Stimulated activated CD4-positive, alpha-beta T cell treated with anti-CD3 and anti-CD28 coated beads, Interleukin-1b, Interleukin-23, amount 100 ng/mL, for 48 hours (primary cell): Measurements from ENCODE around the gene NTRK1.
A peak's percentile ranks its signal among the peaks of the same experiment; 100 is the strongest.

Source experiments
- DNase-seq: peaks from one replicate; pipeline ENCODE4 v3.0.0-alpha.2; 2020

Gene NTRK1

GRCh38 chr1:156860628-156861423 lies at the start of gene NTRK1:
Gene NTRK1 (plus strand): TSS chr1:156860865. CDS start chr1:156860935, 70 bp downstream.
- peak; percentile 32 for DNase-seq

DNA sequence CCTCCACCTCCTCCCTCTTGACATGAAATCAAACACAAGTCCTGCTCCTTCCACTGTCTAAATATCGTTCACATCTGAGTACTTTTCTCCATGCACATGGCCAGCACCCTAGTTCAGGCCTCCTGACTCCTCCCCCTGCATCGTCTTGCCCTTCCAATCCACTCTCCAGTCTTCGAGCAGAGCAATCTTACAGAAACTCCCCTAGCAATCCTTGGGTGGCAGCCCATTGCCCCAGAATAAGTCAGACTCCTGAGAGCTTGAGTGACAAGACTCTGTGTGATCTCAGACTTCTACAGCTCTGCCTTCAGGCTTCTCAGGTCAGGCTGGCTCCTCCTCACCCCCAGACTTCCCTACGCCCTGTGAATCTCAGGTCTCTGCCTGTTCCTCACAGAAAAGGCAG lies 49.5 kb upstream of the NTRK1 start:
- no peak for DNase-seq

- DNase-seq: no peak
Observed at GRCh38 chr1:156812293-156812990, 48.2 kb upstream of the NTRK1 start.

DNA sequence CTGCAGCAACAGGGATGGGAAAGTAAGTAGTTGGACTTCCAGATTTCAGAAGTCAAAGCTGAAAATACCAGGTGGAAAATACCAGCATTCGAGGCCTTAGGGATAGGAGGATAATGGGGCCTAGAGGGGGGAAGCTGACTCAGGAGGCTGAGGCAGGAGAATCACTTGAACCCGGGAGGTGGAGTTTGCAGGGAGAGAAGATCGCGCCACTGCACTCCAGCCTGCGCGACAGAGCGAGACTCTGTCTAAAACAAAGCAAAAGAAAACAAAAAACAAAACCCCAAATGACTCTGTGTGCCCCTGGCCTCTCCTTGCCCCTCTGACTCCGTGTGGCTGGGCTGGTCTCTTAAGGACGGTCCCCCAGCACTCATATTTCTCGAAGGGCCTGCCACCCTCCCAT lies 47.4 kb upstream of the NTRK1 start:
- no peak for DNase-seq

GRCh38 chr1:156813750-156814570 lies 46.7 kb upstream of the NTRK1 start:
- DNase-seq: peak; percentile 77

GRCh38 chr1:156814571-156815260 lies 45.9 kb upstream of the NTRK1 start:
- peak; percentile 57 for DNase-seq

DNA sequence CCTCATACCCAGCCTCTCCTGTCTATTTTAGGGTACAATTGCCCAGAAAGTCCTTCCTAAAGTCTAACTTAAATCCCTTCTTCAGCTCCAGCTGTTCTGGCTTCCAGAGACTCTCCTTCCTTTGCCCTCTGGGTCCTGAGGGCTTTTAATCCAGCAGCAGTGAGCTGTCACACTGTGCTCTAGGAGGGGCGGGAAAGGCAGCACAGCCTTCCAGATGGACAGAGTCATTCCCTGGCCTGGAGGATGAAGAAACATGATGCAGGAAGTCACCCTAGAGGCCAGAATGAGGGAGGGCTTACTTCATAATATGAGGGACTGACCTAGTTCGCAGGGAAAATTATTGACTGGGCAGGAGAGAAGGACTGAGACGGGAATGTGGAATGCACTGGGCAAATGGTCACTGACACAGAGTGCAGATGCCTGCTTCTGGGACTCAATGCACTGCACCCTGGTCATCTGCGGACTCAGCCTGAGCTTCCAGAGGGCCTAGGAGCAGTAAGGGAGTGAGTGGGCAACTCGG lies 45.3 kb upstream of the NTRK1 start:
- DNase-seq: no peak

GRCh38 chr1:156815961-156816422 lies 44.7 kb upstream of the NTRK1 start:
- DNase-seq: no peak

DNA sequence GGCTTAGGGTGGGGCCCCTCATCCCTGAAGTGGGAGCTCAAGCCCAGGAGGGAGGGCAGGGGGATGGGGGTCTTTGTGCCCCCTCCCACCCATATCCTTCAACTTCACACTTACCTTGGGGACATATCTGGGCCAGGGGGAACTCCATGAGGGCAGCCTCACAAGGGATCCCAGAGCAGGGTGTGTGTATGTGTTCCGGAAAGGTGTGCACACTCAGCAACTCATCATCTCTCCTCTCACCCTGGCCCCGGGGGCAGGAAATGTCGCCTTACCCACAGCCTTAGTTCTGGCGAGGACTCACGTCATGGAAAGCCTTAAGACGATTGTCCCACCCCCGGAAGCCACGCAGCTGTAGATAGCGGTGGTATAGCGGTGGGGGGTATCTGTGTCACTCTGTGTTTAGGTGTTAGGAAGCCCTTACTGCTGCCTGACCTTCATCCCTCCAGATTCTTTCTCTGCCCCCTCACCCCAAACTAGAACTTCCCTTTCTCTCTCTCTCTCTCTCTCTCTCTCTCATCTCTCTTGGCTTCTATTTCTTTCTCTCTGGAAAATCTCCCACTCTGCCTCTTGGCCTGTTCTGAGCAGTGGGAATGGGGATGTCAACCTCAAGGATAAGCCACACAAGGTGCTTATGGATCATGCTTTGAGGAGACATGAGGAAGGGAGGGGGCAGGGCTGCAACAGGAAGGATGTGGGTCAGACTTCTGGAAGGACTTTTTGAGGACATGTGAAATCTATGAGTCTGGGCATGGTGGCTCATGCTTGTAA lies 43.9 kb upstream of the NTRK1 start, which contains the start of gene SH2D2A:
Gene SH2D2A, minus strand, starts transcription at position 288 of the 768 bp plus-strand sequence. Its CDS starts 140 bp downstream, at position 148.
- DNase-seq: peak; percentile 96

DNA sequence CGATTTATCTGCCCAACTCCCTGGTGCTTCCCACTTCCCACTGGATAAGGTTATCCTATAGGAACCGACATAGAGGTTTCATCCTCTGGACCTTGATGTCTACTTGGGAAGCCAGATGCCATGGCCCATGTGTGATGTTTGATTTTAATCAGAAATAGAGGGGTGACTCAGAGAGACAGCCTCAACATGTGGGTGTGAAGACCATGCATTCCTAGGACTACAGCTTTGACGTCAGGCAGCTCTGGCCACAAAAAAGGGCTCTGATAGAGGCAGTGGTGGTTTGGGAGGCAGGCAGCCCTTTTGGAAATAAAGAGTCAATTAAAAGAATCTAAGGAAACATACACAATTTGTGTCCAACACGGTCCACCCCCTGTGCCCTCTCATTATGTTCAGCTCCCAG lies 38.9 kb upstream of the NTRK1 start:
- DNase-seq: peak; percentile 70

DNA sequence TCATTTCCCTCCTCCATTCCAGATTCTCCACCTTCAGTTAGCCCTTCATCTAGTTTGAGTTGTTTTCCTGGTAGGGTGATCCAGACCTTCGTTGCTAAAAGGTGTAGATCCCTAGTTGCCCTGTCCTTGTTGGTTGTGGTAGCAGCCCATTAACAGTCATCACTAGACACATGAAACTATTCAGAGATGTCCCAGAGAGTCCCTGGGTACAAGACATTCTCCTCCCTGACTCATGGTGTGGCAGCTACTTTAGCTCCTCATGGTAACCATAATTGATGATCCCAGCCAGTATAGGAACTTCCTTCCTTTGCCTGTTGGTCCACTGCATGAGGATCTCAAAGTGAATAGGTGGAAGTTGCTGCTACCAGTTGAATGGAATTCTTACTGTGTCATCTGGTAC lies 38.0 kb upstream of the NTRK1 start:
- DNase-seq: no peak

- DNase-seq: no peak
Observed at GRCh38 chr1:156823210-156823790, 37.4 kb upstream of the NTRK1 start.

DNA sequence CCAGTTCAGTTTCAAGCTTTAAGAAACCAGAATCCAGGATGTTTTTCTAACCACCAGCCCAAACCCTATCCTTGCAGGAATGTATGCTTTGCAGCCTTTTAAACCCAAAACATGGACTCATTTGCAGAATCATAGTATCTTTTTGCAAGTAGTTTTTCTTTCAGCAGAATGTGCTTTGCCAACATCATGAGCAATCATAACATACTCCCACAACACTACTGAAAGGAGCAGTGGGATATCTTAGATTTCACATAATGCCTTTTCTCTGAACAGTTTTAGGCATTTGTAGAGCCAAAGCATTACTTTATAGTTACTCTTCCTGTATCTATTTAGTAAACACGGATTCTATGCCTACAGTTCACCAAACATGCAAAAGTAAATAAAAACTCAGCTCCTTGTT lies 34.0 kb upstream of the NTRK1 start:
- no peak for DNase-seq

- DNase-seq: no peak
Observed at GRCh38 chr1:156828400-156829124, 32.1 kb upstream of the NTRK1 start.

DNA sequence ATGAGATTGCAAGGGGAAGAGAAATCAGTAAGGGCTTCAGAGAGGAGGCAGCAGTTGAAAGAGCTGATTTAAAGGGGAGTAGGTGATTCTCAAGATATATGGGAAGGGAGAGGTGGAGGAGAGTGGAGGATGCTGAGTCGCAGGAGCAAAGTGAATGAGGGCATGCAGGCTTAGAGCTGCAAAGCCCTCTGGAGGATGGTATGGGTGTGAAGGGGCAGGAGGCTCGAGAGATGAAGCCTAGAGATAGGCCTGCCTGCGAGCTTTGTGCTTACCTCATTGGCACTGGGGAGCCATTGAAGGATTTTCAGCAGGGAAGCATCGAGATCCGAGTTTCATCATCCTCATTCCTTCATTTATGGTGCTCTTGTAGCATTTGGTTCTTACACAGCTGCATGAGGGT lies 28.2 kb upstream of the NTRK1 start:
- no peak for DNase-seq

GRCh38 chr1:156833603-156834002 lies 27.1 kb upstream of the NTRK1 start:
- no peak for DNase-seq

- no peak for DNase-seq
Observed at GRCh38 chr1:156834322-156834721, 26.3 kb upstream of the NTRK1 start.

GRCh38 chr1:156836041-156836654 lies 24.5 kb upstream of the NTRK1 start:
- DNase-seq: peak; percentile 62

DNA sequence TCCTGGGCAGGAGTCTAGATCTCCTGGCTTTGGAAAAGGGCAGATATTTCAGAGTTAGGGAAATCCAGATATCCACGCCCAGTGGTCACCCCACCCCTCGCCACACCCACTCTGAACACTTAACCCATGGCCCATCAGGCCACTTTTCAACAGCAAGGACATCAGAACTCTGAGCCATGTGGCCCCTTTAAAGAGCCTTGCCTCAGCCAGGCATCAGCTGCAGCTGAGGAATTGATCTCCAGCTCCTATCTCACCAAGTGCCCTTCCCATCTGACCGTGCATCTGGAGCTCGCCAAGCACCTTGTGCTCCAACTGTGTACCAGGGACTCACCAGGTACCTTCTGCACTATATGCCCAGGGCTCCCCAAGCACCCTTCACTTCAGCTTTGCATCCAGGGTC lies 23.8 kb upstream of the NTRK1 start:
- no peak for DNase-seq

GRCh38 chr1:156838972-156839371 lies 21.7 kb upstream of the NTRK1 start:
- DNase-seq: no peak
